GM18499 (cell line): ENCODE results near the gene CACNB2.
"Not testable (repeated sequence)": the region's sequence is repeated elsewhere in the genome, so short reads cannot be mapped to it uniquely, and the experiment has no call there.

Experiments
- ATAC-seq: cut with Tn5 transposase; IDR thresholded peaks from one replicate; pipeline ENCODE4 v1.9.1; 2021; ENCODE audit warnings: moderate number of reproducible peaks; ENCODE audit not compliant: insufficient read depth, unreplicated experiment

Gene CACNB2

GRCh38 chr10:18540195-18540594 lies 400.0 kb downstream of the CACNB2 start:
- no peak for ATAC-seq

- ATAC-seq, result no peak
Observed at GRCh38 chr10:18542832-18543231, 402.6 kb downstream of the CACNB2 start.

DNA sequence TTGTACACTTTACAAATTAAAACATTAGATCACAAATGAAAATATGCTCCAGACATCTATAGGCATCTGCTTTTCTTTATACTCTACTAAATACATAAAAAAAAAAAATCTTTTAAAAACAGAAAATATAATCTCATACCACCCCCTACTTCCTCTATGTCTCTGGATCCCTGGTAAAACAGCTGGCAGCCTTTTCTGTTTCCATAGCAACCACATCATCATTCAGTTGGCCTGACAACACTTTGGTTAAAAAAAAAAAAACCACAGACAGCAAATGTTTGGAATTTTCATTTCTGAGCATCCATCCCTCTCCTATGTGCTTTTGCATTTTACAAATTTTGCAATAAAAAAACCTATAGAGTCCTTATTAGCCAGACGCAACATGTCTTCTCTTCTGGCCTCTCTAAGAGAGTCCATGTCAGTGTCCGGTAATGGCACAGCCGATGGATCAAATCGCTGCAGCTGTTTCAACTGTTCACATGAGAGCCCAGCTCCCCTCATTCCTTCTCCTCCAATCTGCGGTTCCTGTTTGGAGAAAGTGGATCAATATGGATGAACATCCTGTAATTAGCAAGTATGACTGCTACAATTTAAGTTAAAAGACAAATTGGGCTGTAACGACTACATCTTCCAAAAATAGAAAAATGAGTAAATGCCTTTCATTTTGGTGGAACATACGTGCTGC lies 405.5 kb downstream of the CACNB2 start:
- ATAC-seq, result no peak

- ATAC-seq, result no peak
Observed at GRCh38 chr10:18549105-18549504, 408.9 kb downstream of the CACNB2 start.

DNA sequence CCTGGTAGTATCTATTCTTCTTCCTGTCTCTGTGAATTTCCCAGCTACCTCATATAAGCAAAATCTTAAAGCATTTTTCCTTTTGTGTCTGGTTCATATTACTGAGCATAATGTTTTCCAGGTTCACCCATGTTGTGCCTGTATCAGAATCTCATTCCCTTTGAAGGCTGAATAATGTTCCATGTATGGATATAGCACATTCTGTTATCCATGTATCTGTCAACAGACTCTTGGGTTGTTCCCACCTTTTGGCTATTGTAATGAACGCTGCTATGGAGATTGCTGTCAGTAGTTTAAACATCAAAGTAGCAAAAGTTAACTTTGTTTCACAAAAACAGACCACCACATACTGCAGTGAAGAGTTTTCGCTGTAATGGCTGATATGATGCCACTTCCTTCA lies 411.2 kb downstream of the CACNB2 start:
- no peak for ATAC-seq

GRCh38 chr10:18554479-18554878 lies 414.3 kb downstream of the CACNB2 start:
- no peak for ATAC-seq

GRCh38 chr10:18556522-18557147 lies 416.4 kb downstream of the CACNB2 start:
- ATAC-seq, result no peak

DNA sequence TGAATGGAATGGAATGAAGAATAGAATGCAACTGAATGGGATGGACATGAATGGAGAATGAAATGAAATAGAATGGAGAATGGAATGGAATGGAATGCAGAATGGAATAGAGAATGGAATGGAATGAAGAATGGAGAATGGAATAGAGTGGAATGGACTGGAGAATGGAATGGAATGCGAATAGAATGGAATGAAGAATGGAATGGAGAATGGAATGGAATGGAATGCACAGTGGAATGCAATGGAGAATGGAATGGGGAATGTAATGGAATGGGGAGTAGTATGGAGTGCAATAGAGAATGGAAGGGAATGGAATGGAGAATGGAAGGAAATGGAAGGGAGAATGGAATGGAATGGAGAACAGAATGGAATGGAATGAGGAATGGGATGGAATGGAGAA lies 417.7 kb downstream of the CACNB2 start:
- ATAC-seq, result no peak

DNA sequence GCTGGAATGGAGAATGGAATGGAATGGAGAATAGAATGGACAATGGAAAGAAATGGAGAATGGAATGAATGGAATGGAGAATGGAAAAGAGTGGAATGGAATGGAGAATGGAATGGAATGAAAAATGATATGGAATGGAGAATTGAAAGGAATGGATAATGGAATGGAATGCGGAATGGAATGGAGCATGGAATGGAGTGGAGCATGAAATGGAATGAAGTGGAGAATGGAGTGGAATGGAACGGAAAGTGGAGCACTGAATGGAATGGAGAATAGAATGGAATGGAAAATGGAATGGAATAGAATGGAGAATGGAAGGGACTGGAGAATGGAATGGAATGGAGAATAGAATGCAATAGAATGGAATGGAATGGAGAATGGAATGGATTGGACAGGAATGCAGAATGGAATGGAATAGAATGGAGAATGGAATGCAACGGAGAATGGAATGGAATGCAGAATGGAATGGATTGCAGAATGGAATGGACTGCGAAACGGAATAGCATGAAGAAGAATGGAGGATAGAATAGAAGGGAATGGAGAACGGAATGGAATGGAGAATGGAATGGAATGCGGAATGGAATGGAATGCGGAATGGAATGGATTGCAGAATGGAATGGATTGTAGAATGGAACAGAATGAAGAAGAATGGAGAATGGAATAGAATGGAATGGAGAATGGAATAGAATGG lies 421.8 kb downstream of the CACNB2 start:
- no peak for ATAC-seq

GRCh38 chr10:18563003-18563726 lies 422.9 kb downstream of the CACNB2 start:
- no peak for ATAC-seq

DNA sequence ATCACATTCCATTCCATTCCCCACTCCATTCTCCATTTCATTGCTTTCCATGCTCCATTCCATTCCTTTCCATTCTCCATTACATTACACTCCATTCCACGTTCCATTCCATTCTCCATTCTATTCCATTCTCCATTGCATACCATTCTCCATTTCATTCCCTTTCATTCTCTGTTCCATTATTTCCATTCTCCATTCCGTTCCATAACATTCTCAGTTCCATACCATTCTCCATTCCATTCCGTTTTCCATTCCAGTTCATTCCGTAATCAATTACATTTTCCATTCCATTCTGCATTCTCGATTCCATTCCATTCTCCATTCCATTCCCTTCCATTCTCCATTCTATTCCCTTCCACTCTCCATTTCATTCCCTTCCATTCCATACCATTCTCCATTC lies 424.8 kb downstream of the CACNB2 start:
- no peak for ATAC-seq

- no peak for ATAC-seq
Observed at GRCh38 chr10:18566177-18566576, 426.0 kb downstream of the CACNB2 start.

- ATAC-seq, result no peak
Observed at GRCh38 chr10:18567343-18567856, 427.2 kb downstream of the CACNB2 start.

GRCh38 chr10:18570386-18570785 lies 430.2 kb downstream of the CACNB2 start:
- not testable (repeated sequence) for ATAC-seq

DNA sequence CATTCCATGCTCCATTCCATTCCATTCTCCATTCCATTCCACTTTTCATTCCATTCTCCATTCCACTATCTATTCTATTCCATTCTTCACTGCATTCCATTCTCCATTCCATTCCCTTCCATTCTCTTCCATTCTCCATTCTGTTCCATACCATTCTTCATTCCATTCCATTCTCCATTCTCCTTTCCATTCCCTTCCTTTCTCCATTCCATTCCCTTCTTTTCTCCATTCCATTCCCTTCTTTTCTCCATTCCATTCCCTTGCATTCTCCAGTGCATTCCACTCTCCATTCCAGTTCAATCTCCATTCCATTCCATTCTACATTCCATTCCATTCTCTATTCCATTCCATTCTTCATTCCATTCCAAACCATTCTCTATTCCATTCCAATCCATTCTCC lies 430.9 kb downstream of the CACNB2 start:
- no peak for ATAC-seq

GRCh38 chr10:18571780-18572179 lies 431.6 kb downstream of the CACNB2 start:
- no peak for ATAC-seq

GRCh38 chr10:18572959-18573561 lies 432.8 kb downstream of the CACNB2 start:
- no peak for ATAC-seq

DNA sequence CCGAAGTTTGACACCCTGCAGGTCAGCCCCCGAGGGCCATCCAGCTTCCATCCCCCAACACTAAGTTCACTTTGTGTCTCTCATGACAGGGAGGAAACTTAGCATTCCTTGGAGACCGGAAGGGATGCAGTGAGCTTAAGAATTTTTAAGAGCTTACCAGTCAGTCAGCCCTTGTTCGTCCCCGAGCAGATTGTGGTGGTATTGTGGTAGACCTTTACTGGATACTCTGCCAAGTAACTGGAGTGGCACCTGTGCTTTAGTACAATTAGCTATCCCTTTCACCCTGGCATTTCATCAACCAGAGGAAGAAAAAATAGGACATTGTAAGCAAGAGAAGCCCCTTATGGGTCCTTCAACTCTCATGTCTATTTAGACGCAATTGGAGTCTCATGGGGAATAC lies 436.4 kb downstream of the CACNB2 start:
- no peak for ATAC-seq

DNA sequence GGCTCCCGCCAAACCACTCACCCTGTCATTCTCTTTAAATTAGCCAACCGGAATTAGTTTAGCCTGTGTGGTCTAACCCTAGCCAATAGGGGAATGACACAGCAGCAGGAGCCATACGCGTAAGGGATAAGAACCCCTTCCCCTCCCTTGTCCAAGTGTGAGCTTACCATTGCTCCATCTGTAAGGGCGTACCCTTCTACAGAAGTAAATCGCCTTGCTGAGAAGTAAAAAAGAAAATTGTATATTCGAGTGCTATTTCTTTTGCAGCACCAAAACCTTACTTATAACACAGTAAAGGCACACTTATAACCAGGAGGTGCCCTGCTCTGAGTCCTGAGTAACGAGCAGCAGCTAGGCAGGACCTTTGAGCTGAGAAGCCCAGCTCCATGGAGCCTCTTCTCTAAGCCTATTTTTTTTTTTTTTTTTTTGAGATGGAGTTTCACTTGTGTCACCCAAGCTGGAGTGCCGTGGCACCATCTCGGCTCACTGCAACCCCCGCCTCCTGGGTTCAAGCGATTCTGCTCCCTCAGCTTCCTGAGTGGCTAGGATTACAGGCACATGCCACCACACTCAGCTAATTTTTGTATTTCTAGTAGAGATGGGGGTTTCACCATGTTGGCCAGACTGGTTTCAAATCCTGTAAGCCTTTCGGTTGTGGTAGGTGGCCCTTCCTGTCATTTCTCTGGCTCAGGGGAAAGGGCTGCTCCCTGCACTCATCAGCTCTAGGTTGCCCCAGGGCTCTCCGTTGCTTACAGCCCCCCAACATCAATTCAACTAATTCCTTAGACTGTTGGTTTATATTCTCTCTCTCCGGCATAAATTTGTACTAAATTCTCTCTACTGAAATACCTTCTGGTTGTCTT lies 437.8 kb downstream of the CACNB2 start:
- ATAC-seq, result no peak
